NCI-H345 (cell line): ENCODE measurements around the gene TRRAP.
"Not testable (repeated sequence)": the region's sequence is repeated elsewhere in the genome, so short reads cannot be mapped to it uniquely, and the experiment has no call there.

Experiments used
- DNase-seq: peaks from one replicate; lab custom pipeline; 2025; lab: John Stamatoyannopoulos, UW

Gene TRRAP

GRCh38 chr7:98866765-98867164, 11.6 kb upstream of the TRRAP start:
- no peak for DNase-seq

- no peak for DNase-seq
These were observed 9.9 kb upstream of the TRRAP start for GRCh38 chr7:98868450-98868849.

DNA sequence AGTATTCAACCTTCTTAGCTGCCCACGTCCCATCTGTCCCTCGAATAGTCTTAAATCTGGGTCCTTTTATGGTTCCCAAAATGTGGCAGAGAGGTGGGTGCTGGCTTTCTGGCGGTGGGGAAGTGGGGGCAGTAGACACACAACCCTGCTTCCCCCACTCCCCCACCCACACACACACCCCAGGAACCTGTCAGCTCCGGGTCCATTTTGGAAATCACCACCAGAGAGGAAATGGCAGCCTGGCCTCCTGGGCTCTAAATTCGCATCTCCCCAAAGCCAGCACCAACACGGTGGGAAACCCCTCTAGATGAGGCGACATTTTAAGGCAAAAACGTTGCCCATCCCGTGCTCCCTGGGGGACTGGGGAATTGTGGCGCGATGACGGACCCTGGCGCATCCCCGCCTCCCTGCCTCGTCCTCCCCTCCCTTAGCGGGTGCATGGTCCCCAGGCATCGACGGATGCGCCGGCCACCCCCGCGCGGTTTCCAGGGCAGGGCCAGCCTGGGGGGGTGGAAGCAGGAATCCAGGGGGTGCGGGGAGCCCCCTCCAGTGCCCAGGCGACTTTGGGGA, 9.2 kb upstream of the TRRAP start:
- DNase-seq, result no peak

DNA sequence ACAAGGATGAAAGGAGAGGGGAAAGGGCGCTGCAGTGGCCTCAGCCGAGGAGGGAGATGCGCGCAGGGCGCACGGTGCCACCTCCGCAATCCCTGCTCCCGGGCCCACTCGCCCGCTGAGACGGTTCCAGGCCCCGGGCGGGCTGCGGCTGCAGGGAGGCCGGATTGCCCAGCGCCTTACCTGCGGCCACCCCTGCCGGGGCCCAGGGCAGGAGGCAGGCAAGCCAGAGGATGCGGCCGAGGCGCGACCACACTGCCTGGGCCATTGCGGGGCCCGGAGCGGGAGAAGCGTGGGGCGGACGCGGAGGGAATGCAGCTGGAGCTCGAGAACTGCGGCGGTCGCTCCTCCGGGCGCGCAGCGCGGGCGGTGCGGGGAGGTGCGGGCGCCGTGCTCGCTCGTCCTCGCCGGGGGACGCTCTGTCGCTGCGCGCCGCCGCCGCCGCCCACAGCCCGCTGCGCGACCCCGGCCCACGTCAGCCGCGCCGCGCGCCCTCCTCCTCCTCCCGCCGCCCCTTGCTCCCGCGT, 8.7 kb upstream of the TRRAP start, which contains the start of gene TMEM130:
Gene TMEM130, minus strand, starts transcription at position 418 of the 524 bp plus-strand sequence. Its CDS starts 153 bp downstream, at position 265.
- no peak for DNase-seq

DNA sequence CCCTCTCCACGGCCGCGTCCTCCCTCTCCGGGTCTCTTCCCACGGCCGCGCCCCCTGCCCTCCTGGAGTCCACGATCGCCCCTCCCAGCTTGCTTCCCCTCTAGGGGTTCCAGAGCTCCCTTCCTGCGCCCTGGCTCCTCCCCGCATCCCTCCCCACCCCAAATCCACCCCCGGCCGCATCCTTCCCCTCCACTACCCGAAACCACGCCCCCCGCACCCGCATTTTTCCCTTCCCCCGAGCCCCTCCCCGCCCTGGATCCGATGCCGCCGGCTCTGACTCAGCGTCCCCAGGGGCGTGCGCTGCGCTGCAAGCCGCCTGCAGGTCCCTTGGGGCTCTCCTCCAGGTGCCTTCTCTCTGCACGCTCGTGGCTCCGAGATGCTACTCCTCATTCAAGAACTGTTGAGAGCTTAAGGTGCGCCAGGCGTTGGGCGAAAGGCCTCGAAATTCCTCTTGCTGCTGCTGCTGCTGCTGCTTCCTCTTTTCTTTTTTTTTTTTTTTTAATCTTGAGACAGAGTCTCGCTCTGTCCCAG, 8.1 kb upstream of the TRRAP start:
- peak; percentile 87 for DNase-seq

- no peak for DNase-seq
These were observed 7.4 kb upstream of the TRRAP start for GRCh38 chr7:98870807-98871491.

- peak; percentile 28 for DNase-seq
These were observed 5.9 kb upstream of the TRRAP start for GRCh38 chr7:98872328-98872924.

DNA sequence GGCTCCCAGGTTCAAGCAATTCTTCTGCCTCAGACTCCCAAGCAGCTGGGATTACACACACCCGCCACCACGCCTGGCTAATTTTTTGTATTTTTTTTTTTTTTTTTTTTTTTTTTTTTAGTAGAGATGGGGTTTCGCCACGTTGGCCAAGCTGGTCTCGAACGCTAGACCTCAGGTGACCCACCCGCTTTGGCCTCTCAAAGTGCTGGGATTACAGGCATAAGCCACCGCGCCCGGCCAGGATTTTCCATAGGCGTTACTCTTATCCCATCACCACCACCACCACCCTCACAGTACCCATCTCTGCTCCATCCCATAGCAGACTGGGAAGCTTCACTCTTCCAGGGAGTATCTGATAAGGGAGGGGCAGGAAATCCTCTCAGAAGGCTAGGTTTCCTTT, 4.7 kb upstream of the TRRAP start:
- DNase-seq, result not testable (repeated sequence)

GRCh38 chr7:98874942-98875341, 3.4 kb upstream of the TRRAP start:
- DNase-seq, result no peak

DNA sequence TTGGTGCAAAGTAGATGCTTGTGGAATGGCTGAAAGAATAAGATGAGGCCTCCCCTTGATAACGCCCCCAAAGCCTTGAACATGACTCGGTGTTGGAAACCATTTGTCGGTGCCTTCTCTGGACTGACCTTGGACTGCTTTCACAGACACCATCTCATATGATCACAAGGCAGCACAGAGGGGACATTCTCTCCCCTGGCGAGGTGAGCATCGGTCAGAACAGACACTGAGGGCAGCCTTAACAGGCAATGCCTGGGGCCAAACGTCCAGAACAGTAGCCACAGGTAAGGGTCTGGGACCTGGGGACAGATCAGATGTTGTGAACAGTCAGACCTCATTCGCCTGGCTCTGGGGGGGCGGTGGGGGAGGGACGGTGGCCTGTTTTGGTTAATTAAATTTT, 2.8 kb upstream of the TRRAP start:
- DNase-seq, result no peak

- DNase-seq, result no peak
These were observed 1.2 kb upstream of the TRRAP start for GRCh38 chr7:98877146-98877545.

- DNase-seq, result no peak
These were observed 504 bp upstream of the TRRAP start for GRCh38 chr7:98877692-98878364.

DNA sequence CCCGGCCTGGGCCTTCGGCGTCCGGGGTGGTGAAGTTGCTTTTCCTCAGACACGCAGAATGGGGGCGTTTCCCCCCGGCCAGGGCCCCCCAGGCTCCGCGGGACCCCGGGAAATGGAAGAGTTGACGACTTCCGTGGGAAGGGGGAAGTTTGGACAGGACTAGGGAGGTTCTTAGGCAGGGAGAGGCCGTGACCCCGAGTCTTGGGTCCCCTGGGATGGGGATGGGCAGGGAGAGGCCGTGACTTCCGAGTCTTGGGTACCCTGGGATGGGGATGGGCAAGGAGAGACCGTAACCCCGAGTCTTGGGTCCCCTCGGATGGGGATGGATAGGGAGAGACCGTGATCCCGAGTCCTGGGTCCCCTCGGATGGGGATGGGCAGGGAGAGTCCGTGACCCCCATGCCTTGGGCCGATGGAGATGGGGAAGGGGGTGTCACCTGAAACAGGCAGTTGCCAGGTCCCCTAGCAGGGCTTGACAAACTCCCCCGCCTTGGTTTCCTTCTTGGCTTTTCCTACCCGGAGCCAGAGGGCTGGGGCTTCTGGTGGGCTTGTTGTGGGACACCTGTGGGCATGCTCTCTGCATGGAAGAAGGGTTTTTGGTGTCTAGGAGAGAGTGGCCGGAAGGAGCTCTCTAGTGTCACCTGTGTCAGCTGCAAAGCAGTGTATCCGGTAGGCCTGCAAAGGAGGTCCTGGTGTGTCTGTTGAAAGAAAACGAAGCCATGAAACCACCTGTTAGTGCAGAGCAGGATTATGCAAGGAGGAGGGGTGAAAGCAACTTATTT, 1.1 kb downstream of the TRRAP start:
- peak; percentile 54 for DNase-seq

- no peak for DNase-seq
These were observed 1.6 kb downstream of the TRRAP start for GRCh38 chr7:98879979-98880315.

- DNase-seq, result no peak
These were observed 2.2 kb downstream of the TRRAP start for GRCh38 chr7:98880485-98880884.

DNA sequence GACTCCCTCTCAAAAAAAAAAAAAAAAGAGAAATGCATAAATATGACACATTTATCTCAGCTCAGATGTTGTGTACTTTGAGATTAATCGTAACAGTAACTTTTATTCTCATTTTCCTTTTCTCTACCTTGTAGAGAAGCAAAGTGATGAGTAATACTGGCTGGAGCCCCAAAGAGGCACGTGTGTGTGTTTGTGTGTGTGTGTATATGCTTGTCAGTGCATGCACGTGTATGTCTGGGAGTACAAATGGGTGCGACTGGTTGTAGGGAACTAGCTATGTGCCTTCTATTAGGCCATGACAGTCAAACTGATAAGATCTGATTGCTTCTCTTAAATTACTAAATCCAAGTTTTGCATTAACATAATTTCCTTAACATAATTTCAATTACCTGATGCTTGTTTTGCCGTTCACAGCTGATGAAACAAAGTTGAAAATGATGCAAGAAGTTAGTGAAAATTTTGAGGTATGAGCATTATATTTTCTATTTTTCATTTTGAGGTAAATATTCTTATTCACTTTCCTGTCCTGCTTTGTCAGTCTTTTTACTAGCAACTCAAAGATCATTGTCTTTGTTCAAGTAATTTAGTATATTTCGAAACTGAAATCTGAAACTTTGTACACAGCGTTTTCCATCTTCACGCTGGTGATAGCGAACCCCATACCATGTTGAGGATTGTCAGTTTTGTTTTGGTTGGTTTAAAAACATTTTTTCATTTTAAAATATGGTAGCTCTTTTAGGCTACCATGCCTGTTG, 3.4 kb downstream of the TRRAP start:
- DNase-seq, result no peak

GRCh38 chr7:98884416-98884815, 6.1 kb downstream of the TRRAP start:
- DNase-seq, result no peak

DNA sequence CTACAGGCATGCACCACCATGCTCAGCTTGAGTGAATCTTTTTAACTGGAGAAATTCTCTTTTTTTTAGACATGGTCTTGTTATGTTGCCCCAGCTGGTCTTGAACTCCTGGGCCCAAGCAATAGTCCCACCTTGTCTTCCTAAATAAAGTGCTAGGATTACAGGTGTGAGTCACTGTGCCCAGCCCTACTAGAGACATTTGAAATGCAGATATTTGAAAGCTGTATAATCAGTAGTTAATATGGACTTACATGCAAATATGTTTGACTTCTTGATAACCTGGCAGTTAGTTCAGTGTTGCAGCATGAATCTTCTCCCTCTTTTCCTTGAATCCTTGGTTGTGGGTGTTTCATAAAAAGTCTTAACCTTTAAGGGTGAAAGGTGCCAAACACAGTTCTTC, 8.7 kb downstream of the TRRAP start:
- DNase-seq, result no peak

GRCh38 chr7:98892609-98893008, 14.3 kb downstream of the TRRAP start:
- no peak for DNase-seq

GRCh38 chr7:98899816-98900215, 21.5 kb downstream of the TRRAP start:
- DNase-seq, result no peak

GRCh38 chr7:98900815-98901214, 22.5 kb downstream of the TRRAP start:
- no peak for DNase-seq
